Stimulated activated CD8-positive, alpha-beta memory T cell treated with anti-CD3 and anti-CD28 coated beads, Interleukin-15, amount 100 ng/mL, for 48 hours (primary cell): ENCODE results near the gene KY.

Source experiments
- DNase-seq, 2 donors: peaks; one replicate each; pipeline ENCODE4 v3.0.0-alpha.2; 2020; ENCODE audit warnings: low read depth in 2 of 2

The KY gene

DNA sequence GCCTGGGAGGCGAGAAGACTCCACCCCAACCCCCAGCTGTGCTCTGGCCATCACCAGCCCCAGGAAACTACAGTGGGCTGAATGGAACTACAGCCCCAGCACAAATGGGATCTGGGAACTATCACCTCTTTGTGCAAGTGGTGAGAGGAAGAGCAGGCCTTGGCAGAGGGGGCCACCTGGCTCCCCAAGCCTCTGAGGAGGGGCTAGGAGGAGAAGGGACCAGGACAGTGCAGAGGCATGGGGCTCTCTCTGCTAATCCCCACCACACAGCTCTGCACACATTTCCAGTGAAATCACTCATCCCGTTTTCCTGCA lies 31.6 kb downstream of the KY start:
- no peak for DNase-seq

GRCh38 chr3:134618478-134619300 lies 32.1 kb downstream of the KY start:
- no peak for DNase-seq

- no peak for DNase-seq
Observed at GRCh38 chr3:134617608-134618477, 33.0 kb downstream of the KY start.

GRCh38 chr3:134615743-134616142 lies 35.1 kb downstream of the KY start:
- no peak for DNase-seq

GRCh38 chr3:134614955-134615354 lies 35.9 kb downstream of the KY start:
- DNase-seq, result no peak

DNA sequence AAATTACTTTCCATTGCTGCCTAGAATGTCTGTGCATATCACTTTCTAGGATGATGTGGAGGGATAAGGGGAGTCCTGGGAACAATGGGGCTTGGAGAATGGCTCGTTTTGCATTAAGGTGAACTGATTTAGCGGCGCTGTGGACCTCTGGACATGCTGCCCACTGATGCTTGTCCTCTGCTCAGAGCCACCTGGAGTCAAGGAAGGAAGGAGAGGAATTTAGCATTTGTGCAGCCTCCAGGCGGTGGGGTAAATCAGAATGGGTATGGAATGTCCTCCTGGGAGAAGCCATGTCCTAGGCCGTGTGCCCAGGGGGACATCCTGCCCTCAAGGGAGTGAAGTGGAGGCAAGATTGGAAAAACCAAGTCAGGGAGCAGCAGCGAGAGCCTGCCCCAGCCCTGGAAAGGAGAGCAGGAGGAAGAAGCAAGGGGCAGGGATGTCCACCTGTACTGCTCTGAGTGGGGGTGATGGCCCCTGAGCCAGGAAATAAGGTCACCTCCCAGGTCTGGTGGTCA lies 37.8 kb downstream of the KY start:
- no peak for DNase-seq

- DNase-seq, result no peak
Observed at GRCh38 chr3:134611516-134611915, 39.3 kb downstream of the KY start.

- no peak for DNase-seq
Observed at GRCh38 chr3:134610432-134611385, 40.1 kb downstream of the KY start.

GRCh38 chr3:134609821-134610431 lies 40.9 kb downstream of the KY start:
- DNase-seq, result no peak

DNA sequence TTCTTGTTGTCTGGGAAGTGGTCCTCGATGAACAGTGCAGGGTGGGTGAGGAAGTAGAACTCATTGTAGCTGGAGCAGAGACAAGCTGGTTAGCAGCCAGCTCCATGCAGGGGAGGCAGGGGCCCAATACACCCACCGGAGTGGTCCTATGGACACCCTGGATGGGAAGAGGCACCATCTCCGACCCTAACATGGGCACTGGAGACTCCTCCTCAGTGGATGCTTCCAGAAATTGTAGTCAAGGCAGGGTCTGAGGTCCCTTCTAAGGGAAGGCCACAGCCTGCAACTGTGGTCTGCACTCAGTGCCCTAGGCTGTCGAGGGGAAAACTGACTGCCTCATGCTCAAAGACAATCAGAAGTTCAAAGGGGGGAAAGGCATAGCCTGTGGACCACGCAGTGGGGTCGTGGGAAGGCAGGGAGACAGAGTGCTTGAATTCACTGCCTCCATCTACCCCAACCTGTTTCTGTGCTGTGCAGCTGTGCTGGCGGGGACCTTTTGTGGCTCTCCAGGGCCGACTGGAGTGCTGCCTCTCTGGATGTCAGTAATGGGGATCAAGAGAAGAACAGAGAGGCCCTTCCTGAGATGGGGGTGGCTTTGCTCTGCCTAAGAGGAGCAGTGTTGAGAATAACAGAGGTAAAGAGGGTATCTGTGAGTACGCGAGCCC lies 41.9 kb downstream of the KY start:
- DNase-seq, result no peak

GRCh38 chr3:134608023-134608770 lies 42.6 kb downstream of the KY start:
- no peak for DNase-seq

- no peak for DNase-seq
Observed at GRCh38 chr3:134607054-134608022, 43.5 kb downstream of the KY start.

DNA sequence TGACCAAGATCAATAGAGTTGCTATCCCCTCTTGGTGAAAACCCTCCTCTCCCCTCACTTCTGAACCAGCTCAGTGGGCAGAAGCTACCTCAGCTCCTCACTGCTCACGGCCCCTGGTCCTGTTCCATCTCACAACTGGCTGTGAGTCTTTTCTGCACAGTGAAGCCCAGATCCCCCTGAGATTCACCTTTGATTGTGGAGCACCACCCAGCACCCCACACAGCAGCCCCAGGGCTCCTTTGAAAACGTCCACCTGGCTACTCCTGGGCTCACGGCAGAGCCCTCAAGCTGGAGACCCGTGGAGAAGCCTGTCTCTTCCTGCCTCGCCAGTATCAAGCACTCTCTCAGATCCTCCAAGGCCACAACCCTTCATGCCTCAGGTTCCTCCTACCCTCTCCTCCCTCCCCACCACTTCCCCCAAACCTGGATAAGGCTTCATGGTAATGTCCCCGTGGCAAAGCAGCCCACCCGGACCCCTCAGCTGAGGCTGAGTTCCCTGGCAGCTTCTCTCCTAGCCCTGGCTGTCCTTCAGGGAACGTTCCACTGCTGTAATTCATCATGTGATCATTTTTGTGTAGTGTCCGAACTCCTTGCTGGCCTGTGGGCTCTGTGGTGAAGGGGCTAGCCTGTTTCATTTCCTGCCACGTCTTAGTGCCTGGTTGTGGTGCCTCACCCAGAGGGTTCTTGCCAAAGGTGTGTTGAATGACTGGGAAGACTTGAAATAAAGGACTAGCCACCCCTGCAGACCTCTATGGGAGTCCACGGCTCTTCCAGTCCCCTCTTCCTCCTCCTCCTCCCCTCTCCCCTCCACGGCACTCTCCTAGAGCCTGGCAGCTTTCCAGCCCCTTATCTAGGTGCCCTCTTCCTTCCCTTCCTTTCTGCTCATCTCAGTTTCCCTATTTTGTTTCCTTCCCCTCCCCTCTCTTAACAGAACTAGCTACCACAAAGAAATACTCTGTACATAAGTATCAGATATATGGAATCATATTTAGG lies 44.5 kb downstream of the KY start:
- DNase-seq, result no peak

GRCh38 chr3:134605556-134605955 lies 45.3 kb downstream of the KY start:
- no peak for DNase-seq

DNA sequence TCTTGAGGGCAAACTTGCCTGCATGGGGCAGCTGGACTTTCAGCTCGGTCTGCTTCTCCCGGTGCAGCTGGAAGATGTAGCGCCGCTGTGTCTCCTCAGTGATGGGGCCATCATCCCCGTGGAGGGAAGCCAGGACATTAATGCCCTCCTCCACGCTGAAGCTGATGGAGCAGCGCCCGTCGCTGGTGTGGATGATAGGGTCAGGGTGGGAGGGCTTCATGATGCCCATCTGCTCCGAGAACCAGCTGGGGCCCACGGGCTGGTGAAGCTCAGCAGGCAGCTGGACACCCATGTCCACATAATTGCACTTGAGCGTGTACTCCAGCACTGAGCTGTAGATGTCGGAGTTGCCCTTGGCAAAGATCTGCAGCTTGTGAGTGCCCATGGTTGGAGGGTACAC lies 46.9 kb downstream of the KY start:
- no peak for DNase-seq

GRCh38 chr3:134603480-134603879 lies 47.3 kb downstream of the KY start:
- no peak for DNase-seq

DNA sequence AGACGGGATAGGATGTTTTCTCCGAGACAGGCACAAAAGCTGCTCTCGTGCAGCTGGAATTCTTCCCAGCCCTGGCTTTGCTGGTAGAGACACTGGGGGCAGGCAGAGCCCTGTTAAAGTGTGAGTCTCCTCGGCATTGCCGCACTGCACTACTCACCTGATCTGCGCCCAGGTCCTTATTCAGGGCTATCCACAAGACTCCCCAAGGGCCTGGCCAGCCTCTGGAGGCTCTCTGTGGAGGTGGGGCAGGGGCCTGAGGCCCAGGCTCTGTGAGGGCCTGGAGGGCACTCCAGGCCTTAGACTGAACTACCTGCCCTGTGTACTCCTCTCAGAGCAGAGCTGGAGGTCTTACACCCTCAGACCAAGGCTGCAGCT lies 48.4 kb downstream of the KY start:
- DNase-seq, result no peak
